GM12891 (cell line): ENCODE measurements around the gene SLC6A11.

Source experiments
- DNase-seq: peaks from one replicate; pipeline ENCODE4 v3.0.0; 2011; ENCODE audit warnings: low spot score; ENCODE audit not compliant: insufficient read length
- FAIRE-seq: peaks from 2 replicates; lab custom pipeline; 2011; peaks lifted over from hg19 to GRCh38; lab: Jason Lieb, UNC
- PAX5 ChIP-seq: IDR thresholded peaks from 2 replicates; pipeline ENCODE4 v1.6.1; 2011; ENCODE audit warnings: low read length, moderate library complexity, mild to moderate bottlenecking; ENCODE audit not compliant: insufficient read depth, severe bottlenecking
- POLR2A ChIP-seq: IDR thresholded peaks from 2 replicates; pipeline ENCODE4 v1.6.1; 2011; ENCODE audit warnings: low read depth, low read length, control low read depth
- POLR2AphosphoS5 ChIP-seq: IDR thresholded peaks from 2 replicates; pipeline ENCODE4 v1.6.1; 2011; ENCODE audit warnings: low read depth, low read length, control low read depth
- POU2F2 ChIP-seq: IDR thresholded peaks from 2 replicates; pipeline ENCODE4 v1.6.1; 2011; ENCODE audit warnings: low read depth, mild to moderate bottlenecking, control low read depth, low read length, moderate library complexity
- SPI1 ChIP-seq: IDR thresholded peaks from 2 replicates; pipeline ENCODE4 v1.6.1; 2011; ENCODE audit warnings: low read depth, low read length, control low read depth
- TAF1 ChIP-seq: IDR thresholded peaks from 2 replicates; pipeline ENCODE4 v1.6.1; 2011; ENCODE audit warnings: low read depth, low read length, control low read depth

SLC6A11 gene

GRCh38 chr3:10883478-10884234 is 67.6 kb downstream of the SLC6A11 start:
- TF ChIP-seq TAF1: no peak
- no peak for TF ChIP-seq PAX5
- no peak for TF ChIP-seq POU2F2
- TF ChIP-seq SPI1: no peak
- TF ChIP-seq POLR2AphosphoS5: no peak
- peak; percentile 64 for FAIRE-seq
- DNase-seq: no peak

DNA sequence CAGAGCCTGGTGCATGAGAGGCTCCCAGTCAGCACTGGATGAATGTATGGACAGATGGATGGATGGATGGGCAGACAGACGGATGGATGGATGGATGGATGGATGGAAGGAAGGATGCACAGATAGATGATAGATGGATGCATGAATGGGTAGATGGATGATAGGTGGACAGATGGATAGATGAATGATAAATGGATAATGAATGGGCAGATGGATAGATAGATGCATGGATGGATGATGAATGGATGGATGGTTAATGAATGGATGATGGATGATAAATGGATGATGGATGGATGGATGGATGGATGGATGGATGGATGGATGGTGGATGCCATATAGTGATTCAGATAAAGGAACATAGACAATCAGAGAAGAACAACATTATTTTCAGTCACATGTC is 71.0 kb downstream of the SLC6A11 start:
- FAIRE-seq (no peak), DNase-seq (no peak)
- TF ChIP-seq PAX5: no peak
- TF ChIP-seq SPI1: no peak
- no peak for TF ChIP-seq POU2F2
- no peak for TF ChIP-seq POLR2A
- no peak for TF ChIP-seq TAF1

DNA sequence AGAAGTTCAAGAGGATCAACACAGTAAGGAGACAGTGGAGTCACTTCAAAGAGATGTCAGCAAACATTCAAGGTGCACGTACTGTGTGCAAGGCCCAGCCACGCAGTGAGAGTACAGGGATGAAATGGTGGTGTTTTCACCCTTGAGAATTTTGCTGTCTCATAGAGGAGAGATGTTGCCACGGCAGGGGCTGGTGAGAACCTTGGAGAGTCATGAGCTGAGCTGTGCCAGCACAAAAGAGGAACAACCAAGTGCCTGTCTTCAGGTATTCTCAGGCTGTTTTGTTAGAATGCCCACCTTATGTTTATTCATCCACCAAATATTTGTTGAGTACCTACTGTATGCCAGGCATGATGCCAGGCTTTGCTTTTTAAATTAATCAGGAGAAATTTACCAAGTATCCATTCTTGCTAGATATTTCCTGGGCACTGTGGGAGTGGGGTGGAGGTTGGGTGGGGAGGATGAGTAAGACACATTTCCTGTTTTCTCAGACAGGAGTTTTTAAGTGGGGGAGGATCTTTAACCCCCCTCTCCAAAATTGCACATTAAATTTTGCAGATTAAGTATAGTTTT is 72.6 kb downstream of the SLC6A11 start:
- no peak for FAIRE-seq
- TF ChIP-seq PAX5 (no peak), TAF1 (no peak), POU2F2 (no peak), SPI1 (no peak), POLR2A (no peak), POLR2AphosphoS5 (no peak)
- no peak for DNase-seq

DNA sequence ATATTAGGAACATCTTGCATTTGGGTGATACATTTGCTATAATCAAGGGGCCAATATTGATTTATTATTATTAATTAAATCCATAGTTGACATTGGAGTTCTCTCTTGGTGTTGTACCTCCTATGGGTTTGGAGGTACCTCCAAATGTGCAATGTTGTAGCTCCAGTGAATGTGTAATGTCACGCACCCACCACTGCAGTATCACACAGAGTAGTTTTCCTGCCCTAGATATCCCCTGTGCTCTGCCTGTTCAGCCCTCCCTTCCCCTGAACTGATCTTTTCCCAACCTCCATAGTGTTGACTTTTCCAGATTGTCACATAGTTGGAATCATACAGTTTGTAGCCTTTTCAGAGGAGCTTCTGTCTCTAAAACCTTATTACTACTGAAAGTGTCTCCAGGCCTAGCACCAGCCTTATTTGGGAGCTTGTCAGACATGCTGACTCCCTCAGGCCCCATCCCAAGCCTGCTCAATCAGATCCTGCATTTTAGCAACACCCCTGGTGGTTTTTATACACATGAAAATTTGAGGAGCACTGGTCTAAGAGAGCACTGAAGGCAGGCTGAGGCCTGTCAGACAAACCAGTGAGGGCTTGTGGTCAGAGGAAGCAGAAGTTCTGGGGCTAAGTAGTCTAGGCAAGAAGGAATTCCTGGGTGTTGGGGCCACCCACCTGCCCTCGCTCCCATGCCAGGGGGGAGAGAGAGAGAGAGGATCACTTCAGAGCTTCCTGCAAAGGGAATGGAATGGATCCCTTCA is 73.4 kb downstream of the SLC6A11 start:
- TF ChIP-seq PAX5: no peak
- no peak for TF ChIP-seq POU2F2
- TF ChIP-seq SPI1: no peak
- TF ChIP-seq POLR2A: no peak
- no peak for TF ChIP-seq POLR2AphosphoS5
- no peak for TF ChIP-seq TAF1
- no peak for FAIRE-seq

DNA sequence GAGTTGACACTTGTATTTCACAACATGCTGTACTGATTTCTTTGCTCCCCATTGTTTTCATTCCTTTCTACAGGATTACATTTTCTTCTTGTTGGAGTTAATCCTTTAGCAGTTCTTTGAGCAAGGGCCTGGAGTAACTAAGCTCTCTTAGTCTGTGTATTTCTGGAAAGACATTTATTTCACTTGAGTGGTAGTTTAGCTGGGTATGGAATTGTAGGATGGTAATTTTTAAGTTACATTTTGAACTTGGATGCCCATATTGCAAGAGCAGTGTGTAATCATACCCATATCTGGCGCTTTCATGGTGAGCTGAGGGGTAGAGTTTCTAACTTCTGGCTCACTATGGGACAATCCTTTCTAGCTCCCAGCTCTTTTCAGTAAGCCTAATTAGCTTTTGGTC is 74.6 kb downstream of the SLC6A11 start:
- FAIRE-seq: no peak
- DNase-seq: no peak
- TF ChIP-seq SPI1 (no peak), POLR2AphosphoS5 (no peak), POLR2A (no peak), PAX5 (no peak), TAF1 (no peak), POU2F2 (no peak)

More for the DNA sequence above, 73.4 kb downstream of the SLC6A11 start:
- no peak for DNase-seq

DNA sequence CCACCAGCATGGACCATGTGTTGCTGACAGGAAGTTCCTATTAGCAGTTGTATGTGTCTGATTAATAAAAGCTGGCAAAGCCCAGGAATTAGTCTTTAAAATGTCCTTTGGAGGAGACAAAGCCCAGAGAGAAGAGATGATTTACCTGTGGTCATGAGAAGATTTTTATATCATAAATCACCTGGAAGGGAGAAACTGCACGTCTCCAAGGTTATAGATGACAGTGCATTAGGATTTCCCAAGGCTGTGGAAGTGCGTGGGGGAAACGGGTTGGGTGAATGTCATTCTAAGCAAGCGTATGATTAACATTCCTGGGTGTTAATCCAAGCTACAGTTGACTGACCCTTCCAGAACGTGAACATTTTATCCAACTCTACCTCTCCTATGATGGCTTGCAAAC is 76.6 kb downstream of the SLC6A11 start:
- TF ChIP-seq POU2F2 (no peak), TAF1 (no peak), POLR2A (no peak)
- FAIRE-seq: no peak
- no peak for DNase-seq

DNA sequence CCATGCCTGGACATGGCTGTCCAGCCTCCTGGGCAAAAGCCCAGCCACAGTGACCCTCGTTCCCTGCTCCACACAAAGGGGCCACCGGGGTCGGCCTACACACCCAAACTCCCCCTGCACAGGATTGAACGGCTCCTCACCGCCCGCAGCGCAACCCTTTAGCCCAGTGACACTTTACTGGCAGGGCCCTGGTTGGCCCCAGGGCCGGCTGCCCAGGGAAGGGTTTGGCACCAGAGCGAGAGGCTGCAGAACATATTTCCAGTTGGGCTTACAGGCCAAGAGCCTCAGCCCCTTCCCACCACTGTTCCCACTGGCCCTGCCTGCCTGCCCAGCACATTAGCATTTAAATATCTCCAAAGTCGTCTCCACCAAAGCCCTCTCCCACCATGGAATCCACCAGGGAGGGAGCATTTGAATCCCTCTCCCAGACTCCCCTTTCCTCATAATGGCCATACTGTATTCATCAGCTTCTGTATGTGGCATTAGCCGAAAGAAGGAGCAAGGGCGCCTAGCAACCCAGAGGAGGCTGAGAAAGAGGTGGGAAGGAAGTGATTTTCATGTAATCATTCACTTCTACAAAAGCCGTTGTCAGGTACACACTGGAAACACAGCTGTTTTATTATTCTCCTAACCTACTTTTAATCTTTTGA is 85.4 kb downstream of the SLC6A11 start:
- TF ChIP-seq PAX5 (no peak), TAF1 (no peak), POU2F2 (no peak)
- FAIRE-seq: no peak

GRCh38 chr3:10907262-10907661 is 91.2 kb downstream of the SLC6A11 start:
- TF ChIP-seq TAF1 (no peak), POLR2AphosphoS5 (no peak), POU2F2 (no peak), SPI1 (no peak), POLR2A (no peak), PAX5 (no peak)
- no peak for DNase-seq
- FAIRE-seq: no peak

More for the DNA sequence above, 85.4 kb downstream of the SLC6A11 start:
- DNase-seq: no peak

DNA sequence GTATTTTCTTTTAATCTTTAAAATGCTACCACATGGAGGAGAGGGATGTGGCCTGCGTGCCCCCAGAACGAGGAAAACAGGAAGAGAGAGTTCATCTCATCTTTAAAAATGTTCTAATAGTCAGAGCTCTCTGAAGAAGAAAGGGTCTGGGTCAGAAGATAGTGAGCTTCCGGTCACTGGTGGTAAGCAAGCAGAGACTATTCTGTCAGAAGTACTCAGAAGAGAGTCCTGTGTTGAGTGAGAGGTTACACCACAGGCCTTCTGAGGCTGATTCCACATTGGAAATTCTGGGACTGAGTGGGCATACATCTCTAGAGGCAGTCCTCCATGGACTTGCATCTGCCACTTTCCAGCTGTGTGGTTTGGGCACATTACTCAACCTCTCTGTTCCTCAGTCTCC is 94.3 kb downstream of the SLC6A11 start:
- FAIRE-seq (no peak), DNase-seq (no peak)
- TF ChIP-seq PAX5 (no peak), SPI1 (no peak), POLR2A (no peak), TAF1 (no peak), POU2F2 (no peak), POLR2AphosphoS5 (no peak)
